ENCODE results near the gene GRK1. TPM values are rescaled to one million over a fixed set of nuclear protein-coding genes. Genes with fewer than 3 reads are reported as not detected.

The GRK1 gene
- total RNA-seq, 1 experiment from 2014 or later: not detected

DNA sequence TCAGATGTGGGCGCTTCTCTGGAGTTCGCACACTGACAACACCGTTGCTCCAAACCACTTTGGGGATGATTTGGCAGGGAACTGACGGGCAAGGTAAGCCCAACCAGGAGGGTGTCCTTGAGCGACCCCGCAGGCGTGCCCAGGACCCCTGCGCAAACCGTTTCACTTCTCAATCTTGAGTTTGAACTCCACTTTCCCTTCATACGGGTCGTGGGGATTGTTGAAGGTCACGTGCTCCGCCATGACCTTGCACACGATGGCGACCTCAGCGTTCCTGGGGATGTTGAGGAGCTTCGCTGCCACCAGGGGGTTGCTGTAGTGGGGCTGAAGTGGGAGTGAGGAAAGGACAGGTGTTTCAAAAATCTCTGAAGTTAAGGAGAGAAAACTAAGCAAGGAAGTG lies 17.8 kb upstream of the GRK1 start:
- H2AFZ ChIP-seq: no peak overlapping the region
- H3K79me2 ChIP-seq (ENCODE audit: low read depth): no peaks in the 10 kb centered on the region
- POLR2A ChIA-PET (ENCODE audit: unreplicated experiment): no interaction called here
- BruUV-seq (replicated peaks): no TSS peak
- TF ChIP-seq EZH2 (IDR thresholded peaks at IDR 0.05; ENCODE audit: low read depth): no peak
- TF ChIP-seq, protein P1, sequence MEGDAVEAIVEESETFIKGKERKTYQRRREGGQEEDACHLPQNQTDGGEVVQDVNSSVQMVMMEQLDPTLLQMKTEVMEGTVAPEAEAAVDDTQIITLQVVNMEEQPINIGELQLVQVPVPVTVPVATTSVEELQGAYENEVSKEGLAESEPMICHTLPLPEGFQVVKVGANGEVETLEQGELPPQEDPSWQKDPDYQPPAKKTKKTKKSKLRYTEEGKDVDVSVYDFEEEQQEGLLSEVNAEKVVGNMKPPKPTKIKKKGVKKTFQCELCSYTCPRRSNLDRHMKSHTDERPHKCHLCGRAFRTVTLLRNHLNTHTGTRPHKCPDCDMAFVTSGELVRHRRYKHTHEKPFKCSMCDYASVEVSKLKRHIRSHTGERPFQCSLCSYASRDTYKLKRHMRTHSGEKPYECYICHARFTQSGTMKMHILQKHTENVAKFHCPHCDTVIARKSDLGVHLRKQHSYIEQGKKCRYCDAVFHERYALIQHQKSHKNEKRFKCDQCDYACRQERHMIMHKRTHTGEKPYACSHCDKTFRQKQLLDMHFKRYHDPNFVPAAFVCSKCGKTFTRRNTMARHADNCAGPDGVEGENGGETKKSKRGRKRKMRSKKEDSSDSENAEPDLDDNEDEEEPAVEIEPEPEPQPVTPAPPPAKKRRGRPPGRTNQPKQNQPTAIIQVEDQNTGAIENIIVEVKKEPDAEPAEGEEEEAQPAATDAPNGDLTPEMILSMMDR (conservative IDR thresholded peaks at IDR 0.05): no peak
- DNase-seq: no peak
- H3K36me3 ChIP-seq (ENCODE audit: low read depth): no peaks in the 10 kb centered on the region
- H3K27me3 ChIP-seq (ENCODE audit: insufficient read depth, low read depth): no peaks in the 10 kb centered on the region
- no peak overlapping the region for H3K27ac ChIP-seq
- no peak overlapping the region for H3K4me2 ChIP-seq
- intact Hi-C loops (cut with micrococcal nuclease; ENCODE audit: unreplicated experiment): no loop called here
- CTCF ChIA-PET: no interaction called here
- H3K4me3 ChIP-seq: no peak overlapping the region
- H3K9me3 ChIP-seq (ENCODE audit: insufficient read depth, low read depth): no peaks in the 10 kb centered on the region
- no peaks in the 10 kb centered on the region for H4K20me1 ChIP-seq (ENCODE audit: insufficient read depth)
- no peaks in the 10 kb centered on the region for H3K9me2 ChIP-seq (ENCODE audit: insufficient read depth)
- no peaks in the 10 kb centered on the region for H3K4me1 ChIP-seq (replicated peaks; ENCODE audit: insufficient read depth)
- H3F3A ChIP-seq (ENCODE audit: insufficient read depth, low read depth): peaks cover 20% of the 10 kb centered on the region; the same call in 1 of the 2 replicates

DNA sequence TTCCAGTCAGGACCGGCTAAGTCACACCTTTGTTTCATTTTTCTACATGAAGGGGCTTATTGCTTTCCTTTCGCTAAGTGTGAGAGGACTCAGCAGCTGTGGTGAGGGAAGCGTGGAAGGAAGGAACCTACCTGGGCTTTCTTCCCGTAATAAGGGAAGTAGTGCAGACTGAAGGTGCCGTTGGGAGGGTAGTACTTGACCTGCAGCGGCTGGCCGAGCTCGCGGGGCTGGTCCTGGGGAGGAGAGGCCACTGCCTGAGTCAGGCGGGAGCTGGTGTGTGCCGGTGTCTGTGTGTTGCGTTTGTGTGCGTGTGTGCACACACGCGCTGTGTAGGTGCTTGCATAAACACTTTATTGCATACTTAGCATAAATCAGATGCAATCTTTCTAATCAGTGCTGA lies 16.7 kb upstream of the GRK1 start:
- no peaks in the 10 kb centered on the region for H3K27me3 ChIP-seq (ENCODE audit: insufficient read depth, low read depth)
- no peaks in the 10 kb centered on the region for H3K9me3 ChIP-seq (ENCODE audit: insufficient read depth, low read depth)
- H3K36me3 ChIP-seq (ENCODE audit: low read depth): no peaks in the 10 kb centered on the region
- BruUV-seq (replicated peaks): no TSS peak
- no peaks in the 10 kb centered on the region for H3K9me2 ChIP-seq (ENCODE audit: insufficient read depth)
- POLR2A ChIA-PET (ENCODE audit: unreplicated experiment): no interaction called here
- H2AFZ ChIP-seq: no peak overlapping the region
- H3K4me2 ChIP-seq: no peak overlapping the region
- no peaks in the 10 kb centered on the region for H3K4me1 ChIP-seq (replicated peaks; ENCODE audit: insufficient read depth)
- intact Hi-C loops (cut with micrococcal nuclease; ENCODE audit: unreplicated experiment): no loop called here
- CTCF ChIA-PET: no interaction called here
- DNase-seq: no peak
- H3K27ac ChIP-seq: no peak overlapping the region
- TF ChIP-seq, protein P1 (conservative IDR thresholded peaks at IDR 0.05): no peak
- no peak for TF ChIP-seq EZH2 (IDR thresholded peaks at IDR 0.05; ENCODE audit: low read depth)
- H3K79me2 ChIP-seq (ENCODE audit: low read depth): no peaks in the 10 kb centered on the region
- no peaks in the 10 kb centered on the region for H4K20me1 ChIP-seq (ENCODE audit: insufficient read depth)
- peaks cover 20% of the 10 kb centered on the region; the same call in 1 of the 2 replicates for H3F3A ChIP-seq (ENCODE audit: insufficient read depth, low read depth)
- no peak overlapping the region for H3K4me3 ChIP-seq

DNA sequence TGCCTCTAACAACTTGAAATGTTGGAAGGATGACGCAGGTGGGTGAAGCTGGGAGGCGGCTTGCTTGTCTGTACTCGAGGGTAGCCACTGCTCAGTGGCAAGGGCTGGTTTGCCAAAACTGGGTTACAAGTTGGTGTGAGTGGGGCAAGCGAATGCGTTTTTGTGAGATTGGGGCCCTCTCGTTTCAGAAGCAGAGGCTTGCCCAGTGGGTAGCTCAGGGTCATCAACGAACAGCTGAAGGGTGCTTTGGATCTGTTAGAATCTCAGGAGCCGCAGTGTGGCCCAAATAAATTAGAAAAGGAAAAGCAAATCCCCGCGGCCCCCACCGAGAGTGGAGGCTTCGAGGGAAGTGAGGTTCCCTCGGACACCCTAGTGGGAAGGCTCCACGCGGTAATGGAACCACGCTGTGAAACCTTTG lies 16.3 kb upstream of the GRK1 start:
- Histone ChIP-seq H3K27me3 (ENCODE audit: insufficient read depth, low read depth) (no peaks in the 10 kb centered on the region), H3K36me3 (ENCODE audit: low read depth) (no peaks in the 10 kb centered on the region), H3F3A (ENCODE audit: insufficient read depth, low read depth) (peaks cover 20% of the 10 kb centered on the region; the same call in 1 of the 2 replicates), H3K4me3 (no peak overlapping the region), H2AFZ (no peak overlapping the region), H3K27ac (no peak overlapping the region), H3K79me2 (ENCODE audit: low read depth) (no peaks in the 10 kb centered on the region), H4K20me1 (ENCODE audit: insufficient read depth) (no peaks in the 10 kb centered on the region), H3K4me2 (no peak overlapping the region), H3K9me3 (ENCODE audit: insufficient read depth, low read depth) (no peaks in the 10 kb centered on the region), H3K4me1 (replicated peaks; ENCODE audit: insufficient read depth) (no peaks in the 10 kb centered on the region), H3K9me2 (ENCODE audit: insufficient read depth) (no peaks in the 10 kb centered on the region)
- BruUV-seq (replicated peaks): no TSS peak
- ChIA-PET CTCF (no interaction called here), POLR2A (ENCODE audit: unreplicated experiment) (no interaction called here)
- no peak for DNase-seq
- intact Hi-C loops (cut with micrococcal nuclease; ENCODE audit: unreplicated experiment): no loop called here
- TF ChIP-seq, protein P1 (conservative IDR thresholded peaks at IDR 0.05): no peak
- TF ChIP-seq EZH2 (IDR thresholded peaks at IDR 0.05; ENCODE audit: low read depth): no peak
